K562 (cell line): ENCODE data around the gene ATXN10. TPM values are rescaled to one million over a fixed set of nuclear protein-coding genes. Genes with fewer than 3 reads are reported as not detected.

Experiments
- ATAC-seq: fragments of 200-7000 bp; cut with Tn5 transposase; 3 replicates; pipeline ENCODE4 v1.9.1; 2020; ENCODE audit warnings: moderate library complexity
- BruUV-seq: library from RNA; stranded (reverse); fragments of 400-500 nt; replicated peaks from 2 replicates; lab custom pipeline; 2021; lab: Mats Ljungman, UMichigan
- CTCF ChIA-PET: fragments of 300-600 bp; formaldehyde crosslinking; extraction: SDS; loops from one replicate; lab custom pipeline; 2021; ENCODE audit warnings: low intra/inter-chr PET ratio; lab: Yijun Ruan, JAX
- POLR2A ChIA-PET: fragments of 300-600, 350-650 bp; sonication (Branson Sonifier 250); formaldehyde crosslinking; extraction: SDS; loops from one replicate; lab custom pipeline; 2021; ENCODE audit warnings: antibody characterized with exemption, inconsistent platforms; lab: Yijun Ruan, JAX
- DNase-seq, 4 experiments: peaks; one replicate each; pipeline versions ENCODE4 v3.0.0 to v3.0.0-alpha.2; 2011 to 2018; ENCODE audit warnings: low spot score in 3 of 4, mixed read lengths in 3 of 4; ENCODE audit errors: extremely low read depth in 1 of 4
- FAIRE-seq: peaks from 2 replicates; lab custom pipeline; 2011; peaks lifted over from hg19 to GRCh38; lab: Jason Lieb, UNC
- H2AFZ ChIP-seq: 2 replicates; pipeline ENCODE4 v1.6.0; 2011; ENCODE audit warnings: low read depth, low read length, control low read depth, inconsistent platforms
- H3K27ac ChIP-seq: fragments of 200-600 bp; 3 replicates; pipeline ENCODE4 v1.8.0; 2011; ENCODE audit warnings: low read depth, mild to moderate bottlenecking, control low read depth, inconsistent platforms, low read length, moderate library complexity, mixed read lengths; ENCODE audit errors: extremely low read depth
- H3K27me3 ChIP-seq, 2 experiments: fragments of 300-600 bp in 1 of 2; 2 replicates in 1 of 2; 3 replicates in 1 of 2; pipeline versions ENCODE4 v1.6.0 to v1.8.0; 2011; ENCODE audit warnings: inconsistent platforms in 2 of 2, low read length in 2 of 2, mild to moderate bottlenecking in 1 of 2, mixed read lengths in 1 of 2, moderate library complexity in 1 of 2; ENCODE audit not compliant: control insufficient read depth in 2 of 2, insufficient read depth in 2 of 2
- H3K36me3 ChIP-seq: fragments of 300-600 bp; 3 replicates; pipeline ENCODE4 v1.8.0; 2011; ENCODE audit warnings: mild to moderate bottlenecking, low read length, inconsistent platforms; ENCODE audit not compliant: control insufficient read depth, insufficient read depth
- H3K4me1 ChIP-seq, 2 experiments: fragments of 200-600 bp in 1 of 2; replicated peaks in 1 of 2; 2 replicates in 1 of 2; 3 replicates in 1 of 2; pipeline versions ENCODE4 v1.5.1 to v1.8.0; 2011; ENCODE audit warnings: inconsistent platforms in 2 of 2, low read length in 2 of 2, mild to moderate bottlenecking in 1 of 2, mixed read lengths in 1 of 2, moderate library complexity in 1 of 2; ENCODE audit not compliant: control insufficient read depth in 2 of 2, insufficient read depth in 2 of 2
- H3K4me2 ChIP-seq: 2 replicates; pipeline ENCODE4 v1.6.1; 2011; ENCODE audit warnings: low read length, control low read depth, inconsistent platforms, mixed read lengths; ENCODE audit not compliant: insufficient read depth
- H3K4me3 ChIP-seq: fragments of 200-600 bp; sonication (generic), shearing (Covaris generic); 2 replicates; pipeline ENCODE4 v1.5.1; 2016; ENCODE audit warnings: control low read depth, inconsistent platforms
- H3K79me2 ChIP-seq: fragments of 200-600 bp; 3 replicates; pipeline ENCODE4 v1.8.0; 2011; ENCODE audit warnings: low read length, inconsistent platforms; ENCODE audit not compliant: control insufficient read depth, insufficient read depth
- H3K9ac ChIP-seq, 2 experiments: 2 replicates each; pipeline versions ENCODE4 v1.6.0 to v1.6.1; 2011; ENCODE audit warnings: low read depth in 2 of 2, low read length in 2 of 2, control low read depth in 1 of 2, inconsistent platforms in 1 of 2, mild to moderate bottlenecking in 1 of 2, mixed read lengths in 1 of 2; ENCODE audit not compliant: insufficient read depth in 1 of 2
- H3K9me1 ChIP-seq: one replicate; pipeline ENCODE4 v1.6.0; 2011; ENCODE audit warnings: inconsistent platforms, mild to moderate bottlenecking, low read length, moderate library complexity; ENCODE audit not compliant: control insufficient read depth, insufficient read depth
- H3K9me3 ChIP-seq: replicated peaks from 2 replicates; pipeline ENCODE4 v1.5.1; 2011; ENCODE audit warnings: low read depth, low read length, inconsistent platforms; ENCODE audit not compliant: control insufficient read depth, insufficient read depth
- H4K20me1 ChIP-seq: replicated peaks from 2 replicates; pipeline ENCODE4 v1.6.1; 2011; ENCODE audit warnings: low read length, inconsistent platforms, mixed read lengths; ENCODE audit not compliant: control insufficient read depth, insufficient read depth
- ARHGAP35 ChIP-seq: fragments of 450-650 bp; IDR thresholded peaks from 2 replicates; pipeline ENCODE4 v1.6.1; 2018; ENCODE audit not compliant: partially characterized antibody
- ATF1 ChIP-seq, 2 experiments: fragments of 450-650 bp in 1 of 2; IDR thresholded peaks; 2 replicates each; pipeline ENCODE4 v1.6.1; 2016; ENCODE audit warnings: missing compliant biosample characterization in 1 of 2, missing genetic modification characterization in 1 of 2
- BACH1 ChIP-seq: fragments of 200-800 bp; sonication (Bioruptor generic); IDR thresholded peaks from 2 replicates; pipeline ENCODE4 v1.6.1; 2016; ENCODE audit warnings: missing genetic modification characterization, missing compliant biosample characterization
- BRD4 ChIP-seq: fragments of 200-600 bp; sonication (generic); IDR thresholded peaks from 2 replicates; pipeline ENCODE4 v1.6.1; 2017; ENCODE audit warnings: inconsistent platforms
- FIP1L1 ChIP-seq: fragments of 200-400 bp; formaldehyde crosslinking; IDR thresholded peaks from 2 replicates; pipeline ENCODE4 v1.6.1; 2018; ENCODE audit warnings: mild to moderate bottlenecking, low read depth, low read length; ENCODE audit not compliant: poor library complexity, severe bottlenecking
- HBP1 ChIP-seq: fragments of 450-650 bp; formaldehyde crosslinking; IDR thresholded peaks from 2 replicates; pipeline ENCODE4 v1.4.0; 2022; ENCODE audit warnings: missing genetic modification characterization
- HDAC8 ChIP-seq: fragments of 450-650 bp; IDR thresholded peaks from 2 replicates; pipeline ENCODE4 v1.6.1; 2016; ENCODE audit warnings: mild to moderate bottlenecking, missing genetic modification characterization, moderate library complexity, missing compliant biosample characterization
- HNRNPL ChIP-seq: fragments of 200-400 bp; formaldehyde crosslinking; IDR thresholded peaks from 2 replicates; pipeline ENCODE4 v1.6.1; 2017; ENCODE audit warnings: low read depth, mild to moderate bottlenecking, low read length
- HNRNPLL ChIP-seq: fragments of 200-400 bp; formaldehyde crosslinking; IDR thresholded peaks from 2 replicates; pipeline ENCODE4 v1.6.1; 2017; ENCODE audit warnings: low read length, low read depth, mild to moderate bottlenecking; ENCODE audit not compliant: poor library complexity, severe bottlenecking
- NONO ChIP-seq, 2 experiments: fragments of 200-400 bp in 1 of 2; fragments of 450-650 bp in 1 of 2; formaldehyde crosslinking in 1 of 2; IDR thresholded peaks; 2 replicates each; pipeline ENCODE4 v1.6.1; 2017; ENCODE audit warnings: low read depth in 2 of 2, mild to moderate bottlenecking in 2 of 2, moderate library complexity in 2 of 2, low read length in 1 of 2
- PML ChIP-seq: IDR thresholded peaks from 2 replicates; pipeline ENCODE4 v1.6.1; 2012; ENCODE audit warnings: low read length, inconsistent platforms
- SRSF3 ChIP-seq: fragments of 200-400 bp; formaldehyde crosslinking; IDR thresholded peaks from 2 replicates; pipeline ENCODE4 v1.6.1; 2016; ENCODE audit warnings: mild to moderate bottlenecking, low read length, moderate library complexity; ENCODE audit not compliant: insufficient read depth
- STAG1 ChIP-seq: sonication (generic); formaldehyde crosslinking; IDR thresholded peaks from 2 replicates; pipeline ENCODE4 v1.5.0; 2020; ENCODE audit warnings: missing genetic modification reagents, borderline replicate concordance
- TAF9B ChIP-seq: fragments of 450-650 bp; IDR thresholded peaks from 2 replicates; pipeline ENCODE4 v1.6.1; 2018; ENCODE audit warnings: mild to moderate bottlenecking; ENCODE audit not compliant: partially characterized antibody
- THRB ChIP-seq: fragments of 450-650 bp; formaldehyde crosslinking; conservative IDR thresholded peaks from 2 replicates; pipeline ENCODE4 v1.4.0; 2022; ENCODE audit warnings: mild to moderate bottlenecking, missing genetic modification characterization
- WGBS: fragments of 100-300 bp; shearing (Covaris generic); methylation state at CpG from one replicate; pipeline ENCODE4 v1.1.6; 2016; ENCODE audit warnings: low coverage, mixed read lengths; ENCODE audit not compliant: insufficient coverage; ENCODE audit errors: missing lambda C conversion rate; 5-methylcytosine and 5-hydroxymethylcytosine counted together
- in situ Hi-C: fragments of 300-500 bp; cut with MboI; formaldehyde crosslinking; loops from 4 replicates; pipeline ENCODE4 v1.15.0; 2018; ENCODE audit warnings: inconsistent platforms, mixed read lengths
- intact Hi-C: fragments of 100-400 bp; cut with micrococcal nuclease; formaldehyde crosslinking; loops from 2 replicates; pipeline ENCODE4 v1.14.2; 2022
- polyA plus RNA-seq, 8 experiments: library from polyadenylated mRNA; depleted of rRNA in 4 of 8; stranded (reverse) in 5 of 8; unstranded in 3 of 8; fragments of >200 nt; fragmentation: Nextera tagmentation in 2 of 8; fragmentation: Illumina TruSeq in 1 of 8; extraction: Ambion mirVana in 2 of 8; extraction: Trizol in 1 of 8; gene quantifications; 2 replicates each; pipeline versions ENCODE4 v1.2.1 to v1.2.3, GENCODE V29; 2011 to 2014; ENCODE audit warnings: inconsistent platforms in 1 of 8, missing spikeins in 1 of 8
- total RNA-seq, 7 experiments: library from RNA; depleted of rRNA in 6 of 7; stranded (reverse); fragments of >200 nt in 6 of 7; fragmentation: Illumina TruSeq in 2 of 7; extraction: Trizol in 2 of 7; gene quantifications; 2 replicates each; pipeline versions ENCODE4 v1.2.1 to v1.2.3, GENCODE V29; 2011 to 2021; ENCODE audit warnings: low replicate concordance in 1 of 7
- TF ChIP-seq, protein P1 (sequence below): fragments of 250-450 bp; sonication (Bioruptor Pico); IDR thresholded peaks from 2 replicates; pipeline ENCODE4 v1.8.0; 2022; ENCODE audit warnings: inconsistent platforms, mild to moderate bottlenecking, moderate library complexity, borderline replicate concordance
- TF ChIP-seq, protein P2 (sequence below): fragments of 450-650 bp; IDR thresholded peaks from 2 replicates; pipeline ENCODE4 v1.6.1; 2016; ENCODE audit warnings: mild to moderate bottlenecking

ATXN10 gene
- total and polyA plus RNA-seq, 9 of the 15 experiments (the other 6 are each of a cell fraction or from before 2014, with no cell fraction given), result 11.5 to 190 (median 33.6) TPM

DNA sequence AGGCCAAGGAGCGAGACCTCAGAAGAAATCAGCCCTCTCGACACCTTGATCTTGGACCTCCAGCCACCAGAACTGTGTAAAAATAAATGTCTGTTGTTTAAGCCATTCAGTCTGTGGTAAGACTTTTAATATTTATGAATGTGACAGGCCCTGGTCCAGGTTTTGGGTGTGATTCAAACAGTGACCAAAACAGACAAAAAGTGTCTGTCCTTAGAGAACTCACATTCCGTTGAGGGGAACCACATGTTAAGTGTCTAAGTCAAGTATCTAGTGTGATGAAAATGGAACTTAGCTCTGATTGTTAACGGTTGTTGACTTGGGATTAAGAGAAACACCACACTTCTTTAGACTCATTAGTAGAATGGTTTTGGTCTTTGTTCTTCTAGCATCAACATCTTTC lies 22.2 kb downstream of the ATXN10 start:
- Histone ChIP-seq H3K27me3 (no peaks in the 10 kb centered on the region), H3K4me1 (peaks cover 0 to 6% of the 10 kb centered on the region in 2 experiments; a peak in 1 of 5 replicates), H2AFZ (no peak overlapping the region), H3K4me2 (no peak overlapping the region), H3K9ac (no peak overlapping the region), H3K36me3 (peaks cover 30% of the 10 kb centered on the region; the same call in 2 of the 3 replicates), H3K9me1 (no peaks in the 10 kb centered on the region), H3K27ac (no peak overlapping the region), H4K20me1 (peaks cover 8% of the 10 kb centered on the region), H3K9me3 (no peaks in the 10 kb centered on the region), H3K4me3 (no peak overlapping the region), H3K79me2 (peaks cover 3% of the 10 kb centered on the region; the same call in 2 of the 3 replicates)
- no peak for ATAC-seq
- FAIRE-seq, result no peak
- in situ Hi-C loops (no loop called here), intact Hi-C loops (no loop called here)
- ChIA-PET POLR2A (no interaction called here), CTCF (no interaction called here)
- BruUV-seq, result no TSS peak
- 92% methylated on average over 4 of the region's 4 CpGs for WGBS
- no peak for DNase-seq
- TF ChIP-seq HNRNPL, result no peak
- no peak for TF ChIP-seq HNRNPLL
- no peak for TF ChIP-seq PML
- TF ChIP-seq, protein P1, sequence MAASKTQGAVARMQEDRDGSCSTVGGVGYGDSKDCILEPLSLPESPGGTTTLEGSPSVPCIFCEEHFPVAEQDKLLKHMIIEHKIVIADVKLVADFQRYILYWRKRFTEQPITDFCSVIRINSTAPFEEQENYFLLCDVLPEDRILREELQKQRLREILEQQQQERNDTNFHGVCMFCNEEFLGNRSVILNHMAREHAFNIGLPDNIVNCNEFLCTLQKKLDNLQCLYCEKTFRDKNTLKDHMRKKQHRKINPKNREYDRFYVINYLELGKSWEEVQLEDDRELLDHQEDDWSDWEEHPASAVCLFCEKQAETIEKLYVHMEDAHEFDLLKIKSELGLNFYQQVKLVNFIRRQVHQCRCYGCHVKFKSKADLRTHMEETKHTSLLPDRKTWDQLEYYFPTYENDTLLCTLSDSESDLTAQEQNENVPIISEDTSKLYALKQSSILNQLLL (CRISPR knock-in tag), result no peak
- no peak for TF ChIP-seq BACH1 (tag)
- TF ChIP-seq, protein P2, sequence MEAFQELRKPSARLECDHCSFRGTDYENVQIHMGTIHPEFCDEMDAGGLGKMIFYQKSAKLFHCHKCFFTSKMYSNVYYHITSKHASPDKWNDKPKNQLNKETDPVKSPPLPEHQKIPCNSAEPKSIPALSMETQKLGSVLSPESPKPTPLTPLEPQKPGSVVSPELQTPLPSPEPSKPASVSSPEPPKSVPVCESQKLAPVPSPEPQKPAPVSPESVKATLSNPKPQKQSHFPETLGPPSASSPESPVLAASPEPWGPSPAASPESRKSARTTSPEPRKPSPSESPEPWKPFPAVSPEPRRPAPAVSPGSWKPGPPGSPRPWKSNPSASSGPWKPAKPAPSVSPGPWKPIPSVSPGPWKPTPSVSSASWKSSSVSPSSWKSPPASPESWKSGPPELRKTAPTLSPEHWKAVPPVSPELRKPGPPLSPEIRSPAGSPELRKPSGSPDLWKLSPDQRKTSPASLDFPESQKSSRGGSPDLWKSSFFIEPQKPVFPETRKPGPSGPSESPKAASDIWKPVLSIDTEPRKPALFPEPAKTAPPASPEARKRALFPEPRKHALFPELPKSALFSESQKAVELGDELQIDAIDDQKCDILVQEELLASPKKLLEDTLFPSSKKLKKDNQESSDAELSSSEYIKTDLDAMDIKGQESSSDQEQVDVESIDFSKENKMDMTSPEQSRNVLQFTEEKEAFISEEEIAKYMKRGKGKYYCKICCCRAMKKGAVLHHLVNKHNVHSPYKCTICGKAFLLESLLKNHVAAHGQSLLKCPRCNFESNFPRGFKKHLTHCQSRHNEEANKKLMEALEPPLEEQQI, result no peak
- no peak for TF ChIP-seq HDAC8
- no peak for TF ChIP-seq HBP1 (CRISPR knock-in tag)
- TF ChIP-seq BRD4, result no peak
- no peak for TF ChIP-seq TAF9B
- no peak for TF ChIP-seq ARHGAP35
- no peak for TF ChIP-seq THRB (CRISPR knock-in tag)
- no peak for TF ChIP-seq SRSF3
- no peak for TF ChIP-seq NONO (IDR thresholded peaks at IDR 0.05; ENCODE audit: low read depth in 2 of 2, low read length in 1 of 2)
- no peak for TF ChIP-seq ATF1 (CRISPR knock-in tag; IDR thresholded peaks at IDR 0.05)
- no peak for TF ChIP-seq ATF1 (tag; IDR thresholded peaks at IDR 0.05)
- TF ChIP-seq FIP1L1, result no peak
- no peak for TF ChIP-seq STAG1 (CRISPR knock-in tag)
